ENCODE measurements around the gene BCL11A. TPM values are rescaled to one million over a fixed set of nuclear protein-coding genes. Genes with fewer than 3 reads are reported as not detected.

Gene BCL11A
- total RNA-seq, 1 experiment from 2014 or later: 91.4 TPM

GRCh38 chr2:60481257-60481656, 72.2 kb downstream of the BCL11A start:
- Mint-ChIP-seq H3K27me3 (ENCODE audit: low read depth) (peaks cover 2% of the 10 kb centered on the region), H3K9me3 (no peaks in the 10 kb centered on the region), H3K4me1 (peaks cover 90 to 96% of the 10 kb centered on the region in 2 experiments), H3K36me3 (ENCODE audit: insufficient read depth in 1 of 3, low read depth in 3 of 3) (peaks cover 9 to 58% (median 44%) of the 10 kb centered on the region in 3 experiments; a peak in 5 of 7 replicates), H3K4me3 (no peak overlapping the region), H3K27ac (peak overlapping the region in 2 of 3 experiments; percentile 22 to 34; a peak in 3 of 7 replicates)
- DNase-seq: peak; percentile 25
- Histone ChIP-seq H2BK12ac (ENCODE audit: insufficient read length, low read depth, low read length) (no peak overlapping the region), H2BK5ac (ENCODE audit: insufficient read length, low read length) (no peak overlapping the region), H3K9ac (ENCODE audit: extremely low read depth, insufficient read length, low read length) (no peak overlapping the region), H3K27me3 (ENCODE audit: insufficient read depth, low read length) (peaks cover 7% of the 10 kb centered on the region; the same call in 1 of the 2 replicates), H3T11ph (ENCODE audit: low read length) (no peak overlapping the region), H3K23ac (ENCODE audit: insufficient read length, low read depth, low read length) (no peak overlapping the region), H2BK15ac (ENCODE audit: low read depth, low read length) (no peak overlapping the region), H3K79me1 (ENCODE audit: insufficient read depth, low read depth, low read length, poor library complexity, severe bottlenecking) (peaks cover 11% of the 10 kb centered on the region), H3K4me2 (ENCODE audit: insufficient read depth, insufficient read length, low read length) (no peak overlapping the region), H2BK20ac (ENCODE audit: low read depth, low read length, poor library complexity, severe bottlenecking) (no peak overlapping the region), H3K27ac (ENCODE audit: insufficient read length, low read depth, low read length) (no peak overlapping the region), H3K14ac (ENCODE audit: insufficient read depth, low read length) (peak overlapping the region; percentile 26; the same call in 1 of the 2 replicates), H4K91ac (ENCODE audit: insufficient read length, low read depth, low read length) (no peak overlapping the region), H2BK120ac (ENCODE audit: low read depth, low read length, poor library complexity, severe bottlenecking) (no peak overlapping the region), H3K23me2 (ENCODE audit: insufficient read length, low read depth, low read length, poor library complexity, severe bottlenecking) (no peaks in the 10 kb centered on the region), H3K79me2 (ENCODE audit: insufficient read depth, low read length) (peaks cover 14% of the 10 kb centered on the region; the same call in 1 of the 2 replicates), H3K4ac (ENCODE audit: low read depth, low read length) (no peak overlapping the region), H4K5ac (ENCODE audit: insufficient read length, low read depth, low read length) (no peak overlapping the region), H3K4me1 (ENCODE audit: insufficient read depth, low read length) (peaks cover 14% of the 10 kb centered on the region), H2AFZ (ENCODE audit: low read length) (no peak overlapping the region), H3K9me3 (ENCODE audit: control insufficient read depth, low read depth, low read length) (no peaks in the 10 kb centered on the region), H4K20me1 (ENCODE audit: control insufficient read depth, insufficient read depth, insufficient read length) (no peaks in the 10 kb centered on the region), H3K56ac (ENCODE audit: insufficient read length, low read depth, low read length) (no peak overlapping the region), H4K8ac (replicated peaks; ENCODE audit: insufficient read length, low read depth, low read length) (no peak overlapping the region), H3K18ac (ENCODE audit: insufficient read length, low read depth, low read length) (no peak overlapping the region), H2AK5ac (ENCODE audit: insufficient read length, low read length) (no peak overlapping the region)
- TF ChIP-seq CTCF (conservative IDR thresholded peaks at IDR 0.05): no peak
- no CpG with 5 or more reads among the region's 6 CpGs for WGBS (ENCODE audit: extremely low coverage, insufficient read length, low lambda C conversion rate)
